Mononuclear cell (primary cell): ENCODE data around the gene MAL. TPM values are rescaled to one million over a fixed set of nuclear protein-coding genes. Genes with fewer than 3 reads are reported as not detected.

Source experiments
- H3K27me3 ChIP-seq: 2 replicates; pipeline ENCODE4 v1.6.0; 2011; ENCODE audit warnings: low read length, control low read depth; ENCODE audit not compliant: insufficient read depth
- H3K4me1 ChIP-seq: 2 replicates; pipeline ENCODE4 v1.5.1; 2011; ENCODE audit warnings: mild to moderate bottlenecking, low read length, control low read depth; ENCODE audit not compliant: insufficient read depth
- H3K4me3 ChIP-seq: 2 replicates; pipeline ENCODE4 v1.5.1; 2011; ENCODE audit warnings: mild to moderate bottlenecking, low read length, moderate library complexity
- H3K9me3 ChIP-seq: 2 replicates; pipeline ENCODE4 v1.5.1; 2011; ENCODE audit warnings: low read depth, mild to moderate bottlenecking, control low read depth, low read length
- total RNA-seq: library from RNA; depleted of rRNA; stranded (reverse); fragments of >200 nt; gene quantifications from one replicate; pipeline ENCODE4 v1.2.3, GENCODE V29; 2012

Gene MAL
- total RNA-seq, 1 donor = 30.4 TPM

DNA sequence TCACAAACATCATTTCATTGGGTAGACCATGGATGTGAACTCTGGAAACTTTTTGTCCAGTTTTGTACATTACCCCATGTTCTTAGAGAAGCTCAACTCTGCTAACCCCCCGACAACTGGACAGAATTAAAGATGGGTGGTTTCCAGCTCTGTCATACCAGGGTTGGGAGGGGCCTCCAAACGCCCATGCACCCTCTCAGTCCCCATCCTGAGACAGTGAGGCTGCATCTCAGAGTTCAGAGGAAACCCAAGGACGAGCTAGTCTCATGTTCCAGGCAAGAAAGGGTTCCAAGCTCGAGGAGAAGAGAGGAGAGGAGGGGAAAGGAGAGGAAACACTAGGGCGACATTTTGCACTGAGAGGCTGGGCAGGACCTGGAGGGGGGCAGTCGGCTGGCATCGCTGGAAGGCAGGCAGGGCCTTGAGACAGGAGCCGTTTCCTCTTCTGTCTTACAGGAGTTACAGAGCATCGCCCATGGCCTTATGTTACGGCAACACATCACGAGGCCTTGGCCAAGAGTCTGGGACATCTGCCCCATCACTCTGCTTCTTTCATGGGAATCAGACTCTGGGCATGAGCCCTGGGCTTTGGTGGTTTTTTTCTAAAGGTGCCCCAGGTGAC lies 16.4 kb downstream of the MAL start:
- Histone ChIP-seq H3K4me3 (no peak overlapping the region), H3K9me3 (no peaks in the 10 kb centered on the region), H3K4me1 (no peaks in the 10 kb centered on the region), H3K27me3 (no peaks in the 10 kb centered on the region)

- no peaks in the 10 kb centered on the region for H3K9me3 ChIP-seq
- H3K27me3 ChIP-seq = no peaks in the 10 kb centered on the region
- no peaks in the 10 kb centered on the region for H3K4me1 ChIP-seq
- H3K4me3 ChIP-seq = no peak overlapping the region
These were observed 17.2 kb downstream of the MAL start for GRCh38 chr2:95042472-95043271.

DNA sequence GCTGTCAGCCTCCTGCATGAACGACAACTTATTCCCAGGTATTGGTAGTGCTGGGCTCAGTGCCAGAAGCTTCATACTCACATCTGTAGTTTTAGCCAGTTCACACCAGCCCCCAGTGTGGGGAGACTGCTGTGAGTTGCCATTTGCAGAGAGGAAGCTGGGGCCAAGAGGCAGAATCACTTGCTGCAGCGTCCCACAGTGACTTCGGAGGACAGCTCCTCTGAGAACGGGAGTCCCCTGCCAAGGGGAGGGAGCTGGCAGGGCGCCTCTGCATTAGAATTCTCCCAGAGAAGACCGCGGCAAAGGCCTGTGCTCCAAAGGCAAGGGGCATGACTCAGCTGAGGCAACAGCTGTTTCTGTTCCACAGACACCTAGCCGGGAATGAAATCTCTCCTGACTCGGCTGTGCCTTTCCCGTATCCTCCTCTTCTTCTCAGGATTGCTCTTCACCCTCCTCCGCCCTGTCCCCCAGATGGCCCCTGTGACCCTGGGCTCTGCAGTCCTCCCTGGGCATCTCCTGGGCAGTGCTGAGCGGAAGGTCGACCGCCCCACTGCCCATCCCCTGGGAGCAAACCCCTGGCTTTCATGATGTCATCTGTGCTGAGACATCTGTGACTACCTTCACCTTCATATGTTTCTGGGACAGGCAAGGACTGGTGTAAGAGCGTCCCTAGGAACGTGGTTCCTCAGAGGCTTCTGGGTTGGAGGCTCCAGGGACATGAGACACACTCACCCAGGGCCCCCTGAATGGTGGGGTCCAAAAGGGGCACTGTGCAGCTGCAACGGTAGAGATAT lies 18.0 kb downstream of the MAL start:
- Histone ChIP-seq H3K27me3 (no peaks in the 10 kb centered on the region), H3K9me3 (no peaks in the 10 kb centered on the region), H3K4me1 (no peaks in the 10 kb centered on the region), H3K4me3 (no peak overlapping the region)

GRCh38 chr2:95044601-95045000 lies 19.1 kb downstream of the MAL start:
- no peaks in the 10 kb centered on the region for H3K4me1 ChIP-seq
- H3K4me3 ChIP-seq = no peak overlapping the region
- no peaks in the 10 kb centered on the region for H3K27me3 ChIP-seq
- no peaks in the 10 kb centered on the region for H3K9me3 ChIP-seq

DNA sequence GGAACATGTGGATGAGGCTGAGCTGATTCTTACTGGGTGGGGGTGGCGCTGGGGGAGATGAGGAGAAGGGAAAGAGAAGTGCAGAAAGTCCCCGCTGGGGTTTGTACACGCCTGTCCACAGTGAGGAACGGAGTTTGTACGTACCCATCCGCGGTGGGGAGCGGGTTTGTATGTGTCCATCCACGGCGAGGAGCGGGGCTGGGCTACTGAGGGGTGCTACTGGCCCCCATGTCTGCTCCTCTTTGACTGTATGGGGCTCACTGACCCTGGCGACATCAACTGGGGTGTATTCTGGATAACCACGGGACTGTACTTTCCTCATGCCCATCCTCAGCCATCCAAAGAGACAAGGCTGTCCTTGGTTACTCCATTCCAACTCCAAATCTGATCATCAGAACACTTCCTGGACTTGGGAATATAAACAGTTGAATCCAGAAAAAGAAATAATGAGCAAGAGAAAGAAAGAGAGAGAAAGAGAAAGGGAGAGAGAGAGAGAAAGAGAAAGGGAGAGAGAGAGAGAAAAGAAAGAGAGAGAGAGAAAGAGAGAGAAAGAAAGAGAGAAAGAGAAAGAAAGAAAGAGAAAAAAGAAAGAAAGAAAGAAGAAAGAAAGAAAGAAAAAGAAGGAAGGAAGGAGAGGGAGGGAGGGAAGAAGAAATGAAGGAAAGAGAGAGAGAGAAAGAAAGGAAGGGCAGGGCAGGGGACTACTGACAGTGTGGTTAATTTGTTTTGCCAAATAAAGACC lies 21.0 kb downstream of the MAL start:
- Histone ChIP-seq H3K9me3 (no peaks in the 10 kb centered on the region), H3K4me1 (no peaks in the 10 kb centered on the region), H3K4me3 (no peak overlapping the region), H3K27me3 (no peaks in the 10 kb centered on the region)

GRCh38 chr2:95047629-95048510 lies 22.4 kb downstream of the MAL start:
- Histone ChIP-seq H3K27me3 (no peaks in the 10 kb centered on the region), H3K4me1 (no peaks in the 10 kb centered on the region), H3K4me3 (no peak overlapping the region), H3K9me3 (no peaks in the 10 kb centered on the region)

- Histone ChIP-seq H3K27me3 (no peaks in the 10 kb centered on the region), H3K4me1 (no peaks in the 10 kb centered on the region), H3K9me3 (no peaks in the 10 kb centered on the region), H3K4me3 (no peak overlapping the region)
These were observed 23.5 kb downstream of the MAL start for GRCh38 chr2:95048825-95049682.

GRCh38 chr2:95049683-95049955 lies 24.1 kb downstream of the MAL start:
- peaks cover 4% of the 10 kb centered on the region for H3K4me1 ChIP-seq
- no peak overlapping the region for H3K4me3 ChIP-seq
- no peaks in the 10 kb centered on the region for H3K9me3 ChIP-seq
- no peaks in the 10 kb centered on the region for H3K27me3 ChIP-seq

DNA sequence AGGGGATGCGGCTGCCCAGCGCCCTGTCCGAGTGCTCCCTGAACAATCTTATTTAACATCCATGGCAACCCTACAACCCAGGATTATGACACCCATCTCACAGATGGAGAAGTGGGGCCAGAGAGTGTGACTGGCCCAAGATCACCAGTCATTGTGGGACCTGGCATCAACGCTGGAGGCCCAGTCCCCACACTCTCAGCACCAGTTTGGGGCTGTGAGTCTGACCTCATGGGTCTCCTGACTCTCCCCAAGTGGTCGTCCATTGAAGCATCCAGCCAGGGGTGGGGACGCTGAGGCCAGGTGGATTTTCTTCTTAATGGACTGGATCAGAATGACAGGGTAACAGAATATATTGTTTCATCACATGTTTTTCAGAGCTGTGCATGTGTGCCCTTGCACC lies 24.5 kb downstream of the MAL start:
- H3K4me1 ChIP-seq = peaks cover 4% of the 10 kb centered on the region
- H3K9me3 ChIP-seq = no peaks in the 10 kb centered on the region
- no peaks in the 10 kb centered on the region for H3K27me3 ChIP-seq
- no peak overlapping the region for H3K4me3 ChIP-seq

GRCh38 chr2:95050385-95051300 lies 25.1 kb downstream of the MAL start:
- H3K27me3 ChIP-seq = no peaks in the 10 kb centered on the region
- H3K4me3 ChIP-seq = no peak overlapping the region
- peaks cover 7% of the 10 kb centered on the region for H3K4me1 ChIP-seq
- H3K9me3 ChIP-seq = no peaks in the 10 kb centered on the region

- Histone ChIP-seq H3K9me3 (no peaks in the 10 kb centered on the region), H3K4me1 (peaks cover 13% of the 10 kb centered on the region), H3K4me3 (no peak overlapping the region), H3K27me3 (no peaks in the 10 kb centered on the region)
These were observed 26.1 kb downstream of the MAL start for GRCh38 chr2:95051626-95052025.

- no peaks in the 10 kb centered on the region for H3K27me3 ChIP-seq
- no peaks in the 10 kb centered on the region for H3K9me3 ChIP-seq
- no peak overlapping the region for H3K4me3 ChIP-seq
- peaks cover 13% of the 10 kb centered on the region for H3K4me1 ChIP-seq
These were observed 26.8 kb downstream of the MAL start for GRCh38 chr2:95052307-95052706.
